Fibroblast of peridontal ligament (primary cell): Measurements from ENCODE around the gene TRA2B.

Experiments used
- DNase-seq: peaks from one replicate; pipeline ENCODE4 v3.0.0-alpha.2; 2010; ENCODE audit errors: extremely low read depth

TRA2B gene

GRCh38 chr3:185950728-185951127 is 12.9 kb upstream of the TRA2B start:
- no peak for DNase-seq

- DNase-seq = no peak
Observed at GRCh38 chr3:185949515-185949914, 11.7 kb upstream of the TRA2B start.

DNA sequence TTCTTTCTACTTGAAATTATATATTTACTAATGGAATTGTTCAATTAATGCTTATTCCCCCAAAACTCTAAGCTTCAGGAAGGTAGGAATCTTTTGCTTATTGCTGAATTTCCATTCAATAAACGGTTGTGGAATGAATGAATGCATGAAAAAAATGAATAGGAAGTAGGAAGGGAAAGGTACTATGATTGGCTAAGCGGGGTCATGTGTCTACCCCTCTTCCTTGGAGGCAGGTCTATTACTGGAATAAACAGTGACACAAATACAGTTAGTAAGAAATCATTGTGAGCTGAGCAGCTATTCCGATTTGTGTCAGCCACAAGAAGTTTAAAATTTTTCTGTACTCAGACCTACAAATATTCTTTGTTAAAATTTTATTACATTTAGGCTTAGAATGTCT is 10.5 kb upstream of the TRA2B start:
- peak; percentile 9 for DNase-seq

DNA sequence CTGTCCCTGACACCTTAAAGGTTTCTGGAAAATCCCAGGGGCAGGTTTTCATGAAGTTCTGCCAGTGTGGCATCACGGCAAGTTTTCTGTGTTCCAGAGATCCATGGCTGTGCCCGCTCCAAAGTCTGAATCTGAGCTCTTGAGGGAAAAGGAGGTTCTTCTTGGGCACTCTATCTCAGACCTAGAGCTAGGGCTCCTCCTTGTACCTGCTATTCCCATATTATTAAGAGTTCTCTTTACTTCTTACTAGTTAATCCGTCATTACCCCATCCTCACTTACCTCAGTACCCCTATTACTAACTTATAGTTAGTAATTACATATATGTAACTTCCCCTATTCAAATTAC is 5.9 kb upstream of the TRA2B start:
- DNase-seq = no peak

GRCh38 chr3:185942907-185943759 is 5.3 kb upstream of the TRA2B start:
- peak; percentile 79 for DNase-seq

GRCh38 chr3:185942396-185942795 is 4.6 kb upstream of the TRA2B start:
- no peak for DNase-seq

GRCh38 chr3:185940951-185941350 is 3.1 kb upstream of the TRA2B start:
- no peak for DNase-seq

DNA sequence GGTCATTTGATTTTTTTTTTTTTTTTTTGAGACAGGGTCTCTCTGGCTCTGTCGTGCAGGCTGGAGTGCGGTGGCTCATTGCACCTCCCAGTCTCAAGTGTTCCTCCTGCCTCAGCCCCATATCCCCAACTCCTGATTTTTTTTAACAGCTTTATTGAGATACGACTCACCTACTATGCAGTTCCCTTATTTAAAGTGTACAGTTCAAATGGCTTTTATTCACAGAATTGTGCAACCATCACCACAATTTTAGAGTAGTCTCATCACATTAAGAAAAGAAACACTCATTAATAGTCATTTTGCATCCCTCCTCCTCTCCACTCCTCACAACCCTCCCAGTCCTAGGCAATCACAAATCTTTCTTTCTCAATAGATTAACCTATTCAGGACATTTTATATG is 1.9 kb upstream of the TRA2B start:
- no peak for DNase-seq

DNA sequence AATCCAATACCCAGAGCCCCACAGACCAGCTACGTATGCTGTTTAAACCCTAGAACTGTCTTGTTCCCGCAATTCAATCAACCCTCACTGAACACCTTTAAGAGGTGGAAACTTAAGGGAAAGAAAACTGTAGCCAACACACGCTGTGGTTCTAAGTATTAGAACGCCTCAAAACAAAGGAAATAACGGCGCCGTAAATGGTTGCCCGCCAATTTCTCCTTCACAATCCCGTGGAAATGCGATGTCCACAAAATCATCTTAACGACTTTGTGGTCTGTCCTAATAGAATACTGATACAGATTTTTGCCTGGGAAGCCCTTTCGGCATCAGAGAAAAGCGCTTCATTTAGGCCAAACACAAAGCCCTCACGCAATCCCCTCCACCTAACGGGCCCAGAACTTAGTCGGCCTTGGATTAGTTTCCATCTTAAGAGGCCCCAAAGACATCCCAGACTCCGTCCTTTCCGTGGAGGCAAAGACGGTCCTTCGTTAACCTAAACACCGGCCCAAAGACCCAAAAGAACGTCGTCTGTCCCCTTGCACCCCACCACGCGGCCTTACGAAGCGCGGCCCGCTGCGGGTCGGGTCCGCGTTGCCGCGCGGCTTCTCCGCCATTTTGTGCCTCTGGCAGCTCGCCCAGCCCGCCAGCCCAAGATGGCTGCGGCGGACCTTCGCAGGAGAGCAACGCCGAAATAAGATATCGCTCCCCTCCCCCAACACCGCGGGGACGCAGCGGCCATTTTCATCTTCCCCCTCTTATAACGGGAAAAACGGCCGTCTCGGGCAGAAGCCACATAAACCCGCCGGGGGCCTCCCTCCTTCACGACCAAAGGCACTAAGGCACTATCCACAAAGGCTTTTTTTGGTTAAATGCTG is 763 bp downstream of the TRA2B start:
- peak; percentile 88 for DNase-seq

GRCh38 chr3:185936273-185936629 is 1.6 kb downstream of the TRA2B start:
- no peak for DNase-seq

DNA sequence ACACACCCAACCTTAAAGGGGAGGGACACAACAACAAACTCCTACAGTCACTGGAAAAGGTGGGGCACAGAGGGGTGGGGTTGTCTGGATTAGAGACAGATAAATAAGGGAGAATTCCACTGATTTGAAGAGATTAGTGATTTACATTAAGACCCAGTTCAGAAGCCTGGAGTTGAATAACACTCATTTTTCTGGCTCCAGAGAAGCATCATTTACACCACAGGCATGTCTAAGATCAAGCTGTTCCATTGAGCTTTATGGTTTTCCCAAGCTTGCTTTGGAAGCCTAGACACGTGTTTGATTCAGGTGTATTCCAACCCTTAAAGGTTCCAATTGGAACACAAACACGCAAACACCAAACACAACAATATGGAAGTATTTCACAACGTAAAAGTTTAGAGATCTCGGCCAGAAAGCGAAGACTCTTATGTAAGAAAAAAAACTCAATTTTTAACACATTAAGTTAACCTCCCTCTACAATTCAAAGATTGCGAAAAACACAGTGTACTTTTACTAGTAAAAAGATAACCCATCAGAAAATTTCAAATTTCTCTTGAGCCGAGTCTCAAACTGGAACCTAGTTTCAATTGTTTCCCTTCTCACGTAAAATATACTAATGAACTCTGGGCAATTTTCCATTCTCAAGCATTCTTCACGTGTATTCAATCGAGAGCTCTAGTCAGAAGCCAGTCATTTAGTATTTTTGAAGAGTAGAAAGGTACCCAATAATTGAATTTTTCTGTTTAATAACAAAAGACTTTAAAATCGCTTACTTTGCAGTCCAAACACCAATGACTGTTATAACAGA is 2.1 kb downstream of the TRA2B start:
- no peak for DNase-seq

- no peak for DNase-seq
Observed at GRCh38 chr3:185934767-185935464, 2.9 kb downstream of the TRA2B start.

DNA sequence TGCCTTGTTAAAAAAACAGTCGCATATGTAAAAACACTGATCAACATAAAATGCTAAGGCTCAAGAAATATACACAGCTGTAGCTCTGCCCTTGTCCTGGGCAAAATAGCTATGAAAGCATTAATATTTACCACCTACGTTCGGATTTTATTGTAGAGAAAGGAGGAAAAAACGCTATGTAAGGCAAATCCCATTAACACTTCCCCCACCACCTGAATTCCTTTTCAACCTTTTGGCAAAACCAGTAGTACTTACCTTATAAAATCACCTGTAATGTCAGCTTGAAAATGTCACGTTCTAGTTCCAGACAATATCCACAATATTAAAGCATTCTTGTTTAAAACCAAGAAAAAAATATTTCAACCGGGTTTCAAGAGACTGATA is 3.6 kb downstream of the TRA2B start:
- DNase-seq = no peak

DNA sequence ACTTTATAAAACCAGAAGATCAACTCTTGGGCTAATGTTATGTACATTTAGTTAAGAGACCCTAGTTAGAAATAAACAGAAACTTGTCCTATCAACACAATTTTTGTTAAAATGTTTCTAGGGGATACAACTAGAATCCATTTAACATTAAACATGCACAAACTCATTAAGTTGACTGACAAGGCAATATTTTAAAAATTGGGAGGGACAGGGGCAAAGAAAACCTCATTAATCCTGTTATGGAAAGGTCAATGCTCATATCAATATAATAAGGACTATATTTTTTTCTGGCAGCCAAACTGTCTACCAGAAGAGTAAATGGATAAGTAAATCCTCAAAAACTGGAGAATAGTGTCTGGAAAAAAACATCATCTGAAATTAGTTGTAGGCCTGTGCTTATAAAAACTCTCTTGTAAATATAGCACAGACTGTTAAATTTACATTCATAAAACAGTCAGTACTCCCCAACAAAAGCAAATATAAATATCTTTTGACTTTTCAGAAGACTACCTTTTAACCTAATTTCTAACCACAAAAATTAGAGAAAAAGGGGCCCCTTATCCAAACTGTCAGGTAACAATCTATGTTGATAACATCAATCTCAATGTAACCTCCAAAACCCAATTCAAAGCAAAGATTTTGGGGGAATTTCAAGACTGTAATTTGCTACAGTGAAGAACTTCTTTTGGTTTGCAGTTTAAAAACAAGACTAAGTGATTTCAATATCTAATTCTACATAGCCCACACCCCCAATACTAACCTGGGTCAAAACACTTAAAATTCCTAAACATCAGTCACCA is 4.2 kb downstream of the TRA2B start:
- DNase-seq = no peak

DNA sequence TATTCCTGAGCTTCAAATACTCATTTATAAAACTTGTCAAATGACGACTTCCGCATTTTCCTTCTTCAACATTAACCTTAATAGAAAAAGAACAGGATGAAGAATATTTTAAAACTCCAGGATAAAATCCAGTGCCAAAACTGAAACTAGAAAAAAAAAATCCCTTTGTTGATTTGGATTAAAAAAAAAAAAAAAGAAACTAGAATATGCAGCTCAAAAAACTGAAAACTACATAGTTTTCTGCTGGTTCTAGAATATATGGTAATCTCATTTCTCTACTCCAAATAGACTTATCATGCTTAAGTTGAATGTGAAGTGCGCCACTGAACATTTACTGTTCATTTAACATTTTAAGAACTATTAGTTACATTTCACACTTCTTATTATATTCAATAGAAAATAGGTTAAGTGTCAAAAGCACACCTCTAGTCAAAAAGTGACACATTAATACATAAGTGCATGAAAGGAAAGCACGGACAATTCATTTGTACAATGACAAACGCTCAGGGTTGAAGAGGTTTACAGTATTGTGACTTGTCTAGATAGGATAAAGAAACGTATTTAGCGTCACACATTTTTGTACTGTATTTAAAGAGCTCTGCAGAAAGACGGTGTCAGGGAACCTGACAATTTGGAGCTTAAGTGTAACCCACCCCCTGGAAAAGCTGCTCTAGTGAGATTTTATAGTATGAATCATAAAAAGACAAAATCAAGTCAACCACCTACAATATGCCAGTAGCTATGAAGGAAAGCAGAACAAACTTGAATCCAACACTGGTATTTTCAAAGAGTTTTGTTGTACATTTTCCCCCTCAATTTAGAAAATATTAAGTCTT is 5.8 kb downstream of the TRA2B start:
- no peak for DNase-seq

GRCh38 chr3:185930393-185931107 is 7.3 kb downstream of the TRA2B start:
- peak; percentile 53 for DNase-seq

DNA sequence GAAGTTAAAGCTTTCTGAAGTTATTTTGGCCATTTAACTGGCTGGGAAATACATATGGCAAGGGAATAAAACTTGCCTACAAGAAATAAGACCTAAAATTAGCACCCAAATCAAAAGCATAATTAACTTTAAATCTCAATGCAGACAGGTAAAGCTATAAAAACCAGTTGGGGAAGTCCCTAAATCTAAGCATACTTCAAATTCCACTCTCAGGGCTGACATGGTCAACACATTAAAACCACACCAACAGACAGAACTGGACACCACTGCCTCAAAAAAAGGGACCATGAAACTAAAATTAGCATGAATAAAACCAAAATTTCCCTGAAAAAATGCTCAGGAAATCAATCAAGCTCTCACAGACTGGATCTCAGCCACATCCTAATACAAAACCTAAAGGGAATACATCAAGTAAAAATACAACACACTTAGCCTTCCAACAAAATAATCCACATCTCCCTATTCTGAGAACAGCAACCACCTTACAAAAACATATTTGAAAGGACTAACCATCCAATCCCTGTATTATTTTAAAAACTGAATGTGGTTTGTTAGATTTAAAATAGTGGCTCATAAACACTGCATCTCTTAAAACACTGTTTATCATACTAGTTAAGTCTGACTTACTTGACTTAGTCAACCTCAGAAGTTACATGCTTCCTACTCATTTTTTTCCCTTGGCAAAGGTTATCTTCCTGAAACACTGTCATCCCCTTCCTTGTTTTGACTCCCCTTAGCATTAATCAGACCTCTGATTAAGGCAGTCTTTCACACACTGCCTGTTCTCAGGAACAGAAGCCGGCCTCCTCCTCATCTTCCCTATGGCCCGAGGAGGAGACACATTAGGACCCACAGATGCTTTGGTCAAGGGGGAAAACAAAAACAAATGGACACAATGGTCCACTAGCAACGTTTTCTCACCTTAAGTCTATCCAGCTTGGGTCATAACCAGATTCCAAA is 8.3 kb downstream of the TRA2B start:
- DNase-seq = no peak

DNA sequence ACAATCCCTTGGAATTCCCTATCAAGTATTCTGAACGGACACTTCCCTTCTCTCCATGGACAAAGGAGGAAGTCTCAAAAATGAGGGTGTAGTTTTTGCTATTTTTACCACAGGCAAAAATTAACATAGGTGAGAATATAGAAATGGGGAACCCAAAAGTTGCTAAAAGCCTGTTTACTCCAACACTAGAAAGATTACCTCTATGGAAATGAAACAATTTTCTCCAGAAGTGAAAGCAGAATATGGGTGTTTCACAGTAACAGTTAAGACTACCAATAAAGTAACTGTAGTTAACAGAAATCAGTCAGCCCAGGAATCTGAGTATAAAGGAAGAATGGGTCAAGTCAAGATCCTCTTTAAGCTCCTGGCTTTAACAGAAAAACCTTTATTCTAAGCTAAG is 9.3 kb downstream of the TRA2B start:
- DNase-seq = no peak
